G401 (cell line): ENCODE data around the gene PCDHB4. TPM values are rescaled to one million over a fixed set of nuclear protein-coding genes. Genes with fewer than 3 reads are reported as not detected.
"Not testable (repeated sequence)": the region's sequence is repeated elsewhere in the genome, so short reads cannot be mapped to it uniquely, and the experiment has no call there.

Experiments used
- DNase-seq: peaks from one replicate; pipeline ENCODE4 v3.0.0-alpha.2; 2015; ENCODE audit warnings: low spot score
- in situ Hi-C: cut with HindIII; loops from 2 replicates; pipeline ENCODE4 v1.10.0; 2016; ENCODE audit warnings: low sequenced_read_pairs, mixed read lengths
- total RNA-seq: library from RNA; depleted of rRNA; stranded (reverse); fragments of >200 nt; shearing (Covaris generic); gene quantifications from 2 replicates; pipeline ENCODE4 v1.2.3, GENCODE V29; 2014; rRNA removed

PCDHB4 gene
- 0.06 TPM in 1 of 2 replicates, not detected in the other for total RNA-seq

DNA sequence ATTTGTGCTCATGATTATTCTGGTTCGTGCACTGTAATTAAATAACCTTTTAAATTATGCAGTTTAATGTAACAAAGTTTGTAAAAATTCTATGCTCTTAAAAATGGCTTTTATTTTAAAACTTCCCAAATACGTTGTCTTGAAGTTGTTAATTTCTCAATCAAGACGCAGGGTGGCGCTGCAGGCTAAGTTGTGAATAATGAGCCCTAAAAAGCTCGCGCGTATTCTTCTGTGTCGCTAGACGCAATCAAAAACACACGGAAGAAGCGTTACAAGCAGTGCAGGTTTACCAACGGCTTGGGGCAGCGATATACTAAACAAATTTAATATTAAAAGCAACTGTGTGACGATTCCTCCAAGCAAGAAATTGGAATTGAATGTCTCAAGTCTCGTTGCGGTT is at the start of gene PCDHB4:
TSS of gene PCDHB4 (plus strand) at position 256 of the 400 bp plus-strand sequence. CDS start 181 bp downstream, outside the sequence.
- peak; percentile 49 for DNase-seq
- in situ Hi-C loops = no loop called here

DNA sequence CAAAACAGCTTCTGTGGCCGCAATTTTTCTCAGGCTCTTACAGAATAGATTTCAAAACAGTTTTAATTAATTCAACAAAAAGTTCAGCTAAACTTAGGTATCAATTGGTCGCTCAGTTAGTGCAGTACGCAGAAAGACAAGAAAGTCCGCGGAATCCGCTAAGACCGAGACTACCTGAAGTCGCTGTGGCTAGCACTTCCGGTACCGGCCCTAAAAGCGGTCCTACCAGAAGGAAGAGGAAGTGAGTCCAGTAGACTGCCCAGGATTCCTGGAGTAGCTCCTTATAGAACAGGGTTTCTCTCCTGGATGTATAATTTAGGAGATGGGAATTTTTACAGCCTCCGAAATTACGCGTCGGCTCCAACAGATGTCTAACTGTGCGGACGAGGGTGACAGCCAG is 43.8 kb upstream of the PCDHB4 start:
- no peak for DNase-seq
- in situ Hi-C loops = no loop called here

GRCh38 chr5:141082228-141082627 is 39.4 kb upstream of the PCDHB4 start:
- in situ Hi-C loops = no loop called here
- no peak for DNase-seq

GRCh38 chr5:141084487-141084989 is 37.1 kb upstream of the PCDHB4 start:
- in situ Hi-C loops = no loop called here
- peak; percentile 45 for DNase-seq

DNA sequence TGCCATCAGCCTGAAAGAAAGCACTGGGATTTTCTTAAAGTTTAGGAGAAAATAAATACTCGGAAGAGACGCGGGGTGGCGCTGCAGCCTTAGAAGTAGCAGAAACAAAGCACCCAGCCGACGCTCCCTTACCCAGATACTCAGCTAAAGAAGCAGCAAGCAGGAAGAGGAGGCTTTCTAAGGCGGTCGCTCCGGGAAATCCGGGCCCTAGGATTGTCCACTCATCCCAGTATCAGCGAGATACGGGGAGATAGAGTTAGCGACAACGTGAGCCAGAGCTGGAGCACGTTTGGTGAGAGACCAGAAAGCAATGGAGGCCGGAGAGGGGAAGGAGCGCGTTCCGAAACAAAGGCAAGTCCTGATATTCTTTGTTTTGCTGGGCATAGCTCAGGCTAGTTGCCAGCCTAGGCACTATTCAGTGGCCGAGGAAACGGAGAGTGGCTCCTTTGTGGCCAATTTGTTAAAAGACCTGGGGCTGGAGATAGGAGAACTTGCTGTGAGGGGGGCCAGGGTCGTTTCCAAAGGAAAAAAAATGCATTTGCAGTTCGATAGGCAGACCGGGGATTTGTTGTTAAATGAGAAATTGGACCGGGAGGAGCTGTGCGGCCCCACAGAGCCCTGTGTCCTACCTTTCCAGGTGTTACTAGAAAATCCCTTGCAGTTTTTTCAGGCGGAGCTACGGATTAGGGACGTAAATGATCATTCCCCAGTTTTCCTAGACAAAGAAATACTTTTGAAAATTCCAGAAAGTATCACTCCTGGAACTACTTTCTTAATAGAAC is 26.9 kb upstream of the PCDHB4 start, which contains the start of gene PCDHB2:
TSS of gene PCDHB2 (plus strand) at position 135 of the 782 bp plus-strand sequence. CDS start at position 311, 176 bp downstream.
- peak; percentile 78 for DNase-seq
- in situ Hi-C loops = no loop called here

DNA sequence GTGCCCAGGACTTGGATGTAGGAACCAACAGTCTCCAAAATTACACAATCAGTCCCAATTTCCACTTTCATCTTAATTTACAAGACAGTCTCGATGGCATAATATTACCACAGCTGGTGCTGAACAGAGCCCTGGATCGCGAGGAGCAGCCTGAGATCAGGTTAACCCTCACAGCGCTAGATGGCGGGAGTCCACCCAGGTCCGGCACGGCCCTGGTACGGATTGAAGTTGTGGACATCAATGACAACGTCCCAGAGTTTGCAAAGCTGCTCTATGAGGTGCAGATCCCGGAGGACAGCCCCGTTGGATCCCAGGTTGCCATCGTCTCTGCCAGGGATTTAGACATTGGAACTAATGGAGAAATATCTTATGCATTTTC is 26.4 kb upstream of the PCDHB4 start:
- no peak for DNase-seq
- in situ Hi-C loops = no loop called here

DNA sequence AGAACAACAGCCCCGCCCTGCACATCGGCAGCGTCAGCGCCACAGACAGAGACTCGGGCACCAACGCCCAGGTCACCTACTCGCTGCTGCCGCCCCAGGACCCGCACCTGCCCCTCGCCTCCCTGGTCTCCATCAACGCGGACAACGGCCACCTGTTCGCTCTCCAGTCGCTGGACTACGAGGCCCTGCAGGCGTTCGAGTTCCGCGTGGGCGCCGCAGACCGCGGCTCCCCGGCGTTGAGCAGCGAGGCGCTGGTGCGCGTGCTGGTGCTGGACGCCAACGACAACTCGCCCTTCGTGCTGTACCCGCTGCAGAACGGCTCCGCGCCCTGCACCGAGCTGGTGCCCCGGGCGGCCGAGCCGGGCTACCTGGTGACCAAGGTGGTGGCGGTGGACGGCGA is 25.4 kb upstream of the PCDHB4 start:
- in situ Hi-C loops, DNase-seq: not testable (repeated sequence)

GRCh38 chr5:141096586-141096985 is 25.0 kb upstream of the PCDHB4 start:
- DNase-seq, in situ Hi-C loops: not testable (repeated sequence)

DNA sequence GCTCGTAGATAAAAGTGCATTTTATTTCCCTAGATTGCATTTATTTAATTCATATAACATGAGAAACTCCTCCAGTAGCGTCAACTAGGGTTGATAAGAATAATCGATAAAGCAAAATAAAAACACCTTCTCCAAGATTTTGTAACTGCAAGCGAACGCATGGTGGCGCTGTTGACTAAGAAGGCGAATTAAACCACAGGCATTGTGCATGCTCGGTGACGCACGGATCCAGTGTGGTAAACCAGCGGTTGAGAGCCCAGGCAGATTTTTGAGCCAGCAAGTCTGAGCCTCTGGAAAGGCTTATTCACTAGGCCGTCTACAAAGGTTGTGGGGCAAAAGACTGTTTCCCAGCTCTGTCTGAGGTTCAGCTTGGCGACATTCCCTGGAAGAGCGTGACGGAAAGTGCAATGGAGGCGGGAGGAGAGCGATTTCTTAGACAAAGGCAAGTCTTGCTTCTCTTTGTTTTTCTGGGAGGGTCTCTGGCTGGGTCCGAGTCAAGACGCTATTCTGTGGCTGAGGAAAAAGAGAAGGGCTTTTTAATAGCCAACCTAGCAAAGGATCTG is 21.3 kb upstream of the PCDHB4 start, which contains the start of gene PCDHB3:
TSS of gene PCDHB3 (plus strand) at position 231 of the 563 bp plus-strand sequence. CDS start at position 408, 177 bp downstream.
- DNase-seq = peak; percentile 48
- in situ Hi-C loops = no loop called here

DNA sequence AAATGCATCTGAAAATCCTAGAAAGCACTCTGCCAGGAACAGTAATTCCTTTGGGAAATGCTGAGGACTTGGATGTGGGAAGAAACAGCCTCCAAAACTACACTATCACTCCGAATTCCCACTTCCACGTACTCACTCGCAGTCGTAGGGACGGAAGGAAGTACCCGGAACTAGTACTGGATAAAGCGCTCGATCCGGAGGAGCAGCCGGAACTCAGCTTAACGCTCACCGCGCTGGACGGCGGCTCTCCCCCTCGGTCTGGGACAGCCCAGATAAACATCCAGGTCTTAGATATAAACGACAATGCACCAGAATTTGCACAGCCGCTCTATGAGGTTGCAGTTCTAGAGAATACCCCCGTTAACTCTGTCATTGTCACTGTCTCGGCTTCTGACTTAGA is 20.6 kb upstream of the PCDHB4 start:
- no peak for DNase-seq
- in situ Hi-C loops = no loop called here

GRCh38 chr5:141102070-141102469 is 19.5 kb upstream of the PCDHB4 start:
- in situ Hi-C loops, DNase-seq: not testable (repeated sequence)

- DNase-seq, in situ Hi-C loops: not testable (repeated sequence)
Measured at GRCh38 chr5:141102471-141102870, 19.1 kb upstream of the PCDHB4 start.

GRCh38 chr5:141105350-141105749 is 16.3 kb upstream of the PCDHB4 start:
- in situ Hi-C loops = no loop called here
- no peak for DNase-seq

- in situ Hi-C loops = no loop called here
- DNase-seq = no peak
Measured at GRCh38 chr5:141119250-141119649, 2.4 kb upstream of the PCDHB4 start.

GRCh38 chr5:141121985-141122384 is 367 bp downstream of the PCDHB4 start:
- DNase-seq = peak; percentile 17
- in situ Hi-C loops = no loop called here

GRCh38 chr5:141123396-141124135 is 1.9 kb downstream of the PCDHB4 start:
- in situ Hi-C loops = not testable (repeated sequence)

DNA sequence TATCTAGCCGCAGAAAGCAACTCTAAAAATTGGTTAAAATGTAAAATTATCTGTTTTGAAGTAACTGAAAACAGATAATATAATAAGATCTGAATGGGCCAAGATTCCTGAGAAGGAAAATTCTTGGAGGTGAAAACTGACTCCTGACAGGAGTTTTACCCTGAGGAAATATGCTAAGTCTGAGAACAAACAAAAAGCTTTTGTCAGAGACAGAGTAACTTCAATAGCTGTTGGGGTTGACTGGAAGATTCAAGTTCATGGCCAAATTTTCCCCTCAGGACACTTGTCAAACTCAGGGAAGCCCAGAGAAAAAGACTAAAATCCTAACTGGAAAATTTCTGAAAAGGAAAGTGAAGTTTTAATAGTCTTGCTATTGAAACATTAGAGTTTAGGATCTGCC is 5.7 kb downstream of the PCDHB4 start:
- DNase-seq = no peak
- in situ Hi-C loops = no loop called here

More at GRCh38 chr5:141123396-141124135, 1.9 kb downstream of the PCDHB4 start:
- not testable (repeated sequence) for DNase-seq

- peak; percentile 29 for DNase-seq
- in situ Hi-C loops = no loop called here
Measured at GRCh38 chr5:141135030-141135717, 13.6 kb downstream of the PCDHB4 start, which contains the start of gene PCDHB5. Gene PCDHB5, plus strand, starts transcription at chr5:141135206. Its CDS starts 229 bp downstream, at chr5:141135435.
